ENCODE results near the gene BRF1.

DNA sequence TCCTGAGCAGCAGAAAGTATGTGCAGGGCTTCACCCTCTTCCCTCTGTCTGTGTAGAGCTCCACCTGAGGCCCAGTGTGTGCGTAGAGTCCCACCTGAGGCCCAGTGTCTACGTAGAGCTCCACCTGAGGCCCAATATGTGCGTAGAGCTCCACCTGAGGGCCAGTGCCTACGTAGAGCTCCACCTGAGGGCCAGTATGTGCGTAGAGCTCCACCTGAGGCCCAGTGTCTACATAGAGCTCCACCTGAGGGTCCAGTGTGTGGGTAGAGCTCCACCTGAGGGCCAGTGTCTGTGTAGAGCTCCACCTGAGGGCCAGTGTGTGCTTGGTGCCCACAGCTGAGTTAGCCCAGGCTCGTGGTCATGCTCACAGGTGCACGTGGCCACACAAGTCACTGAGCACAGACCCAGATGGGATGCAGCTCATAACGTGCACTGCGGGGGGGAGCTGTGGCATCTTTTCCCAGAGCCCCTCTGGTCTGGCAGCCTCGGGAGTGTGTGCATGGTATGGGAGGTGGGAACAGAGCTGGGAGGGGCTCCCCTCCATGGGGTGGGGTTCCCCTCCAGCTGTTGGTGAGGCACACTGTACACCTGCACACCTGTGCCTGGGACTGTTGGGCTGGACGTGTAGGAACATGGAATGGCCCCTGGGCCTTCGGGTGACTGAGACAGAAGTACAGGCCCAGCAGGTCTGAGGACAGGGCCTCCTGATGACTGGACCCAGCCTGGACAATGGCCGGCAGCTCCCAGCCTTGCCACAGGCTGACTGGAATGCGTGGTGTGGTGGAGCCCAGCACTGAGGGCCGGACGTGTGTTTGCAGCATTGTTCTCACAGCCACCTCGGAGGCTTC lies 33.8 kb upstream of the BRF1 start:
- TF ChIP-seq, protein P1, sequence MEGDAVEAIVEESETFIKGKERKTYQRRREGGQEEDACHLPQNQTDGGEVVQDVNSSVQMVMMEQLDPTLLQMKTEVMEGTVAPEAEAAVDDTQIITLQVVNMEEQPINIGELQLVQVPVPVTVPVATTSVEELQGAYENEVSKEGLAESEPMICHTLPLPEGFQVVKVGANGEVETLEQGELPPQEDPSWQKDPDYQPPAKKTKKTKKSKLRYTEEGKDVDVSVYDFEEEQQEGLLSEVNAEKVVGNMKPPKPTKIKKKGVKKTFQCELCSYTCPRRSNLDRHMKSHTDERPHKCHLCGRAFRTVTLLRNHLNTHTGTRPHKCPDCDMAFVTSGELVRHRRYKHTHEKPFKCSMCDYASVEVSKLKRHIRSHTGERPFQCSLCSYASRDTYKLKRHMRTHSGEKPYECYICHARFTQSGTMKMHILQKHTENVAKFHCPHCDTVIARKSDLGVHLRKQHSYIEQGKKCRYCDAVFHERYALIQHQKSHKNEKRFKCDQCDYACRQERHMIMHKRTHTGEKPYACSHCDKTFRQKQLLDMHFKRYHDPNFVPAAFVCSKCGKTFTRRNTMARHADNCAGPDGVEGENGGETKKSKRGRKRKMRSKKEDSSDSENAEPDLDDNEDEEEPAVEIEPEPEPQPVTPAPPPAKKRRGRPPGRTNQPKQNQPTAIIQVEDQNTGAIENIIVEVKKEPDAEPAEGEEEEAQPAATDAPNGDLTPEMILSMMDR (IDR thresholded peaks at IDR 0.05), result no peak
- TF ChIP-seq RAD21 (IDR thresholded peaks at IDR 0.05; ENCODE audit: low read length) (no peak), MEF2A (IDR thresholded peaks at IDR 0.05; ENCODE audit: borderline replicate concordance, low read depth) (no peak), RXRA (IDR thresholded peaks at IDR 0.05; ENCODE audit: borderline replicate concordance, low read depth) (no peak), POLR2AphosphoS5 (IDR thresholded peaks at IDR 0.05; ENCODE audit: low read depth, low read length) (no peak), YY1 (IDR thresholded peaks at IDR 0.05; ENCODE audit: low read depth) (no peak), GABPA (IDR thresholded peaks at IDR 0.05; ENCODE audit: low read depth) (no peak), EP300 (IDR thresholded peaks at IDR 0.05; ENCODE audit: borderline replicate concordance in 1 of 2, low read depth in 1 of 2, low read length in 1 of 2) (no peak), NRF1 (IDR thresholded peaks at IDR 0.05; ENCODE audit: low read depth, low read length) (no peak), FOXJ3 (CRISPR knock-in tag; IDR thresholded peaks at IDR 0.05) (no peak), EZH2phosphoT487 (IDR thresholded peaks at IDR 0.05; ENCODE audit: borderline replicate concordance, low read depth) (no peak)

All from SK-N-SH (cell line).